ENCODE measurements around the gene CEP120. TPM values are rescaled to one million over a fixed set of nuclear protein-coding genes. Genes with fewer than 3 reads are reported as not detected.
"Not testable (repeated sequence)": the region's sequence is repeated elsewhere in the genome, so short reads cannot be mapped to it uniquely, and the experiment has no call there.

CEP120 gene
- total and polyA plus RNA-seq, 2 experiments from 2014 or later: 4.9 to 16.3 TPM

DNA sequence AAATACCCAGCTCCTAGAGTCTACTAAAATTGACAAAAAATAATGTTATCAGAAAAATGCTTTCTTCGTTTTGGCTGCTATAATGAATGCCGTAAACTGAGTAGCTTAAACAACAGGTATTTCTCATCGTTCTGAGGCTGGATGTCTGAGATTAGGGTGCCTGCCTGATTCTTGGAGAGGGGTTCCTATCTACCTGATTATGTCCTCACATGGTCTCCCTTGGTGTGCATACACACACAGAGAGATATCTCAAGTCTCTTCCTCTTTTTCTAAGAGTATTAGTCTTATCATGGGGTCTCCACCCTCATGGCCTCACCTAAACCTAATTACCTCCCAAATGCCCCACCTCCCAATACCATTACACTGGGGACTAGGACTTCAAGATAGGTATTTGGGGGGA is 48.2 kb upstream of the CEP120 start:
- Mint-ChIP-seq H3K4me1 (peaks cover 7% of the 10 kb centered on the region), H3K9me3 (peaks cover 3% of the 10 kb centered on the region; the same call in 1 of the 3 replicates), H3K4me3 (no peak overlapping the region), H3K36me3 (ENCODE audit: low read depth) (no peaks in the 10 kb centered on the region), H3K27ac (no peak overlapping the region), H3K27me3 (ENCODE audit: insufficient read depth, low read depth, poor library complexity) (peaks cover 1% of the 10 kb centered on the region)
- no peaks in the 10 kb centered on the region for H3K36me3 ChIP-seq (ENCODE audit: insufficient read depth)
- H3F3A ChIP-seq (replicated peaks; ENCODE audit: low read depth): no peaks in the 10 kb centered on the region
- H3K4me2 ChIP-seq: no peak overlapping the region
- no peaks in the 10 kb centered on the region for H4K20me1 ChIP-seq (replicated peaks; ENCODE audit: insufficient read depth)
- H3K79me2 ChIP-seq (replicated peaks; ENCODE audit: insufficient read depth): no peaks in the 10 kb centered on the region
- 0 out of 2 replicates have a peak, but pooled peaks cover 6% of the 10 kb centered on the region for H3K4me1 ChIP-seq (ENCODE audit: insufficient read depth)
- no peak overlapping the region for H2AFZ ChIP-seq
- DNase-seq (ENCODE audit: low spot score) (no peak), ATAC-seq (no peak)
- no peak overlapping the region for H3K27ac ChIP-seq (ENCODE audit: low read depth)
- no peak overlapping the region for H3K4me3 ChIP-seq
- no peaks in the 10 kb centered on the region for H3K9me2 ChIP-seq (ENCODE audit: insufficient read depth)
- no peaks in the 10 kb centered on the region for H3K27me3 ChIP-seq (ENCODE audit: insufficient read depth)
- TF ChIP-seq, protein P1, sequence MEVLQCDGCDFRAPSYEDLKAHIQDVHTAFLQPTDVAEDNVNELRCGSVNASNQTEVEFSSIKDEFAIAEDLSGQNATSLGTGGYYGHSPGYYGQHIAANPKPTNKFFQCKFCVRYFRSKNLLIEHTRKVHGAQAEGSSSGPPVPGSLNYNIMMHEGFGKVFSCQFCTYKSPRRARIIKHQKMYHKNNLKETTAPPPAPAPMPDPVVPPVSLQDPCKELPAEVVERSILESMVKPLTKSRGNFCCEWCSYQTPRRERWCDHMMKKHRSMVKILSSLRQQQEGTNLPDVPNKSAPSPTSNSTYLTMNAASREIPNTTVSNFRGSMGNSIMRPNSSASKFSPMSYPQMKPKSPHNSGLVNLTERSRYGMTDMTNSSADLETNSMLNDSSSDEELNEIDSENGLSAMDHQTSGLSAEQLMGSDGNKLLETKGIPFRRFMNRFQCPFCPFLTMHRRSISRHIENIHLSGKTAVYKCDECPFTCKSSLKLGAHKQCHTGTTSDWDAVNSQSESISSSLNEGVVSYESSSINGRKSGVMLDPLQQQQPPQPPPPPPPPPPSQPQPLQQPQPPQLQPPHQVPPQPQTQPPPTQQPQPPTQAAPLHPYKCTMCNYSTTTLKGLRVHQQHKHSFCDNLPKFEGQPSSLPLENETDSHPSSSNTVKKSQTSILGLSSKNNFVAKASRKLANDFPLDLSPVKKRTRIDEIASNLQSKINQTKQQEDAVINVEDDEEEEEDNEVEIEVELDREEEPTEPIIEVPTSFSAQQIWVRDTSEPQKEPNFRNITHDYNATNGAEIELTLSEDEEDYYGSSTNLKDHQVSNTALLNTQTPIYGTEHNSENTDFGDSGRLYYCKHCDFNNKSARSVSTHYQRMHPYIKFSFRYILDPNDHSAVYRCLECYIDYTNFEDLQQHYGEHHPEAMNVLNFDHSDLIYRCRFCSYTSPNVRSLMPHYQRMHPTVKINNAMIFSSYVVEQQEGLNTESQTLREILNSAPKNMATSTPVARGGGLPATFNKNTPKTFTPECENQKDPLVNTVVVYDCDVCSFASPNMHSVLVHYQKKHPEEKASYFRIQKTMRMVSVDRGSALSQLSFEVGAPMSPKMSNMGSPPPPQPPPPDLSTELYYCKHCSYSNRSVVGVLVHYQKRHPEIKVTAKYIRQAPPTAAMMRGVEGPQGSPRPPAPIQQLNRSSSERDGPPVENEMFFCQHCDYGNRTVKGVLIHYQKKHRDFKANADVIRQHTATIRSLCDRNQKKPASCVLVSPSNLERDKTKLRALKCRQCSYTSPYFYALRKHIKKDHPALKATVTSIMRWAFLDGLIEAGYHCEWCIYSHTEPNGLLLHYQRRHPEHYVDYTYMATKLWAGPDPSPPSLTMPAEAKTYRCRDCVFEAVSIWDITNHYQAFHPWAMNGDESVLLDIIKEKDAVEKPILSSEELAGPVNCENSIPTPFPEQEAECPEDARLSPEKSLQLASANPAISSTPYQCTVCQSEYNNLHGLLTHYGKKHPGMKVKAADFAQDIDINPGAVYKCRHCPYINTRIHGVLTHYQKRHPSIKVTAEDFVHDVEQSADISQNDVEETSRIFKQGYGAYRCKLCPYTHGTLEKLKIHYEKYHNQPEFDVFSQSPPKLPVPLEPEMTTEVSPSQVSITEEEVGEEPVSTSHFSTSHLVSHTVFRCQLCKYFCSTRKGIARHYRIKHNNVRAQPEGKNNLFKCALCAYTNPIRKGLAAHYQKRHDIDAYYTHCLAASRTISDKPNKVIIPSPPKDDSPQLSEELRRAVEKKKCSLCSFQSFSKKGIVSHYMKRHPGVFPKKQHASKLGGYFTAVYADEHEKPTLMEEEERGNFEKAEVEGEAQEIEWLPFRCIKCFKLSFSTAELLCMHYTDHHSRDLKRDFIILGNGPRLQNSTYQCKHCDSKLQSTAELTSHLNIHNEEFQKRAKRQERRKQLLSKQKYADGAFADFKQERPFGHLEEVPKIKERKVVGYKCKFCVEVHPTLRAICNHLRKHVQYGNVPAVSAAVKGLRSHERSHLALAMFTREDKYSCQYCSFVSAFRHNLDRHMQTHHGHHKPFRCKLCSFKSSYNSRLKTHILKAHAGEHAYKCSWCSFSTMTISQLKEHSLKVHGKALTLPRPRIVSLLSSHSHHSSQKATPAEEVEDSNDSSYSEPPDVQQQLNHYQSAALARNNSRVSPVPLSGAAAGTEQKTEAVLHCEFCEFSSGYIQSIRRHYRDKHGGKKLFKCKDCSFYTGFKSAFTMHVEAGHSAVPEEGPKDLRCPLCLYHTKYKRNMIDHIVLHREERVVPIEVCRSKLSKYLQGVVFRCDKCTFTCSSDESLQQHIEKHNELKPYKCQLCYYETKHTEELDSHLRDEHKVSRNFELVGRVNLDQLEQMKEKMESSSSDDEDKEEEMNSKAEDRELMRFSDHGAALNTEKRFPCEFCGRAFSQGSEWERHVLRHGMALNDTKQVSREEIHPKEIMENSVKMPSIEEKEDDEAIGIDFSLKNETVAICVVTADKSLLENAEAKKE (CRISPR knock-in tag; IDR thresholded peaks at IDR 0.05): no peak
- TF ChIP-seq POLR2AphosphoS5 (IDR thresholded peaks at IDR 0.05; ENCODE audit: low read depth) (no peak), NANOG (IDR thresholded peaks at IDR 0.05; ENCODE audit: borderline replicate concordance) (no peak), STAT1 (IDR thresholded peaks at IDR 0.05; ENCODE audit: unreplicated experiment) (no peak)

DNA sequence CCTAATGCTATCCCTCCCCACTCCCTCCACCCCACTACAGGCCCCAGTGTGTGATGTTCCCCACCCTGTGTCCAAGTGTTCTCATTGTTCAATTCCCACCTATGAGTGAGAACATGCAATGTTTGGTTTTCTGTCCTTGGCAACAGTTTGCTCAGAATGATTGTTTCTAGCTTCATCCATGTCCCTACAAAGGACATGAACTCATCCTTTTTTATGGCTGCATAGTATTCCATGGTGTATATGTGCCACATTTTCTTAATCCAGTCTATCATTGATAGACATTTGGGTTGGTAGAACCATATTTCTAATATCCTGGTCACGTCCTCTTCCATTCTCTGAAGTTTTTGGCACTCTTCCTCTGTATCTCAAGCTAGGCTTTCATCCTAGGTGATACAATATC is 43.6 kb upstream of the CEP120 start:
- not testable (repeated sequence) for H3K4me2 ChIP-seq; H3K27me3 Mint-ChIP-seq (ENCODE audit: insufficient read depth, low read depth, poor library complexity); H3K27ac Mint-ChIP-seq; H2AFZ ChIP-seq; H4K20me1 ChIP-seq (replicated peaks; ENCODE audit: insufficient read depth); H3K27ac ChIP-seq (ENCODE audit: low read depth); H3K4me3 ChIP-seq; DNase-seq (ENCODE audit: low spot score); H3K9me2 ChIP-seq (ENCODE audit: insufficient read depth); H3K4me1 Mint-ChIP-seq; H3K36me3 ChIP-seq (ENCODE audit: insufficient read depth); H3K4me1 ChIP-seq (ENCODE audit: insufficient read depth); ATAC-seq; H3K79me2 ChIP-seq (replicated peaks; ENCODE audit: insufficient read depth); H3K4me3 Mint-ChIP-seq; H3F3A ChIP-seq (replicated peaks; ENCODE audit: low read depth); H3K27me3 ChIP-seq (ENCODE audit: insufficient read depth); H3K9me3 Mint-ChIP-seq; H3K36me3 Mint-ChIP-seq (ENCODE audit: low read depth)

Data from GM23338 (cell line).